SU-DHL-6 (cell line): ENCODE measurements around the gene COL15A1.

Experiments
- H2AFZ ChIP-seq: fragments of 200-600 bp; sonication (generic); 2 replicates; pipeline ENCODE4 v1.6.1; 2014; ENCODE audit warnings: low read depth, mild to moderate bottlenecking, moderate library complexity, mixed read lengths, antibody characterized with exemption, low read length; ENCODE audit not compliant: severe bottlenecking
- H3F3A ChIP-seq: fragments of 200-600 bp; shearing (Covaris generic); 2 replicates; pipeline ENCODE4 v1.6.0; 2016; ENCODE audit warnings: antibody characterized with exemption, mild to moderate bottlenecking; ENCODE audit not compliant: insufficient read depth
- H3K27ac ChIP-seq: fragments of 200-600 bp; sonication (generic); 2 replicates; pipeline ENCODE4 v1.5.1; 2016; ENCODE audit warnings: low read depth, mild to moderate bottlenecking, low read length, moderate library complexity, mixed read lengths
- H3K27me3 ChIP-seq: fragments of 200-600 bp; sonication (generic), shearing (Covaris generic); 2 replicates; pipeline ENCODE4 v1.6.0; 2014; ENCODE audit warnings: mild to moderate bottlenecking, low read length
- H3K36me3 ChIP-seq: fragments of 200-600 bp; sonication (generic); 2 replicates; pipeline ENCODE4 v1.6.1; 2014; ENCODE audit warnings: mild to moderate bottlenecking, low read length, mixed read lengths
- H3K4me2 ChIP-seq: fragments of 300-600, 200-600 bp; shearing (Covaris generic), sonication (generic); 2 replicates; pipeline ENCODE4 v1.6.0; 2014; ENCODE audit warnings: low read length, low read depth, mild to moderate bottlenecking; ENCODE audit not compliant: poor library complexity, severe bottlenecking
- H3K4me3 ChIP-seq: fragments of 200-600 bp; sonication (generic); 2 replicates; pipeline ENCODE4 v1.5.1; 2014; ENCODE audit warnings: antibody characterized with exemption, low read length, mild to moderate bottlenecking, mixed read lengths; ENCODE audit not compliant: insufficient read depth, poor library complexity, severe bottlenecking
- H3K79me2 ChIP-seq: fragments of 200-600 bp; sonication (generic); 2 replicates; pipeline ENCODE4 v1.6.1; 2014; ENCODE audit warnings: mild to moderate bottlenecking, low read length, moderate library complexity; ENCODE audit not compliant: insufficient read depth
- H3K9ac ChIP-seq: fragments of 200-600 bp; sonication (generic); 2 replicates; pipeline ENCODE4 v1.7.0; 2014; ENCODE audit warnings: mild to moderate bottlenecking, low read length
- H3K9me2 ChIP-seq: fragments of 200-600 bp; sonication (generic); replicated peaks from 2 replicates; pipeline ENCODE4 v1.6.1; 2014; ENCODE audit warnings: low read length; ENCODE audit not compliant: insufficient read depth
- H3K9me3 ChIP-seq: fragments of 200-600 bp; sonication (generic); 2 replicates; pipeline ENCODE4 v1.6.1; 2014; ENCODE audit warnings: low read length, mixed read lengths; ENCODE audit not compliant: insufficient read depth
- H4K20me1 ChIP-seq: fragments of 200-600 bp; sonication (generic); 2 replicates; pipeline ENCODE4 v1.6.1; 2014; ENCODE audit warnings: low read depth, mild to moderate bottlenecking, antibody characterized with exemption, low read length, moderate library complexity, mixed read lengths
- EZH2phosphoT487 ChIP-seq: fragments of 200-600 bp; sonication (generic), shearing (Covaris generic); conservative IDR thresholded peaks from 2 replicates; pipeline ENCODE4 v1.6.1; 2018; ENCODE audit warnings: mild to moderate bottlenecking, antibody characterized with exemption, low read length, moderate library complexity, mixed read lengths
- TF ChIP-seq, protein P1 (sequence below): fragments of 200-600 bp; sonication (generic); IDR thresholded peaks from one replicate; pipeline ENCODE4 v1.5.1; 2017; ENCODE audit warnings: antibody characterized with exemption, mild to moderate bottlenecking, low read length, moderate library complexity; ENCODE audit not compliant: insufficient read depth, poor library complexity, severe bottlenecking

Gene COL15A1

GRCh38 chr9:98977246-98977714 lies 33.6 kb downstream of the COL15A1 start:
- no peaks in the 10 kb centered on the region for H4K20me1 ChIP-seq
- no peaks in the 10 kb centered on the region for H3K27me3 ChIP-seq
- TF ChIP-seq EZH2phosphoT487: no peak
- TF ChIP-seq, protein P1, sequence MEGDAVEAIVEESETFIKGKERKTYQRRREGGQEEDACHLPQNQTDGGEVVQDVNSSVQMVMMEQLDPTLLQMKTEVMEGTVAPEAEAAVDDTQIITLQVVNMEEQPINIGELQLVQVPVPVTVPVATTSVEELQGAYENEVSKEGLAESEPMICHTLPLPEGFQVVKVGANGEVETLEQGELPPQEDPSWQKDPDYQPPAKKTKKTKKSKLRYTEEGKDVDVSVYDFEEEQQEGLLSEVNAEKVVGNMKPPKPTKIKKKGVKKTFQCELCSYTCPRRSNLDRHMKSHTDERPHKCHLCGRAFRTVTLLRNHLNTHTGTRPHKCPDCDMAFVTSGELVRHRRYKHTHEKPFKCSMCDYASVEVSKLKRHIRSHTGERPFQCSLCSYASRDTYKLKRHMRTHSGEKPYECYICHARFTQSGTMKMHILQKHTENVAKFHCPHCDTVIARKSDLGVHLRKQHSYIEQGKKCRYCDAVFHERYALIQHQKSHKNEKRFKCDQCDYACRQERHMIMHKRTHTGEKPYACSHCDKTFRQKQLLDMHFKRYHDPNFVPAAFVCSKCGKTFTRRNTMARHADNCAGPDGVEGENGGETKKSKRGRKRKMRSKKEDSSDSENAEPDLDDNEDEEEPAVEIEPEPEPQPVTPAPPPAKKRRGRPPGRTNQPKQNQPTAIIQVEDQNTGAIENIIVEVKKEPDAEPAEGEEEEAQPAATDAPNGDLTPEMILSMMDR: no peak
- no peak overlapping the region for H3K27ac ChIP-seq
- no peaks in the 10 kb centered on the region for H3K36me3 ChIP-seq
- no peaks in the 10 kb centered on the region for H3K79me2 ChIP-seq
- no peak overlapping the region for H3K4me3 ChIP-seq
- no peaks in the 10 kb centered on the region for H3F3A ChIP-seq
- no peak overlapping the region for H2AFZ ChIP-seq
- no peak overlapping the region for H3K4me2 ChIP-seq
- no peak overlapping the region for H3K9ac ChIP-seq
- no peaks in the 10 kb centered on the region for H3K9me2 ChIP-seq
- H3K9me3 ChIP-seq: no peaks in the 10 kb centered on the region

GRCh38 chr9:98977813-98978212 lies 34.1 kb downstream of the COL15A1 start:
- Histone ChIP-seq H3F3A (no peaks in the 10 kb centered on the region), H3K9ac (no peak overlapping the region), H2AFZ (no peak overlapping the region), H3K9me3 (no peaks in the 10 kb centered on the region), H3K79me2 (no peaks in the 10 kb centered on the region), H3K27me3 (no peaks in the 10 kb centered on the region), H3K36me3 (no peaks in the 10 kb centered on the region), H3K4me3 (no peak overlapping the region), H3K27ac (no peak overlapping the region), H4K20me1 (no peaks in the 10 kb centered on the region), H3K9me2 (no peaks in the 10 kb centered on the region), H3K4me2 (no peak overlapping the region)
- TF ChIP-seq EZH2phosphoT487: no peak
- TF ChIP-seq, protein P1: no peak

DNA sequence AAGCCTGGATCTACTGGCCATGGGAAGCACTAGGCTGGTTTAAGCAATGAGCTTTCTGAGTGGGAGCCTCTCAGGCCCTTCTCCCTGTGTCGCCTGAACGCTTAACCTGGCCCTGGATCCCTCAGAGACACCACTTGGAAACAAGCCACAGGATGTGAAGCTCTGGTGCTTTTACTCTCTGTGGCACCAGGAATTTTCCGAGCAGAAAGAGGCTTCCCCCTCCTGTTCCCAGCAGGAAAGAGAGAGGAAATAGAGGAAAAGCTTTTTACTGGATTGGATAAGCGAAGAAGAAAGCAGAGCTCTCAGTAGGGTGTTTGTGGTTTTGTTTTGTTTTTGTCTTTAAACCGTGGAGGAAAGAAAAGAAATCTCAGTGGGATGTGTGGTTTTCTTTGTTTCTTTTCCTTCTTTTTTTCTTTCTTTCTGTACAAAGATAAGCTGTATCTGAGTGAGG lies 34.5 kb downstream of the COL15A1 start:
- H3K9ac ChIP-seq: no peak overlapping the region
- H3K36me3 ChIP-seq: no peaks in the 10 kb centered on the region
- H2AFZ ChIP-seq: no peak overlapping the region
- H3K27ac ChIP-seq: no peak overlapping the region
- H3K79me2 ChIP-seq: no peaks in the 10 kb centered on the region
- no peaks in the 10 kb centered on the region for H3K9me3 ChIP-seq
- no peaks in the 10 kb centered on the region for H3K27me3 ChIP-seq
- no peaks in the 10 kb centered on the region for H3K9me2 ChIP-seq
- H3F3A ChIP-seq: no peaks in the 10 kb centered on the region
- TF ChIP-seq, protein P1: no peak
- no peak for TF ChIP-seq EZH2phosphoT487
- H3K4me3 ChIP-seq: no peak overlapping the region
- H3K4me2 ChIP-seq: no peak overlapping the region
- H4K20me1 ChIP-seq: no peaks in the 10 kb centered on the region
